Naive thymus-derived CD8-positive, alpha-beta T cell (primary cell): Measurements from ENCODE around the gene CLIP2. TPM values are rescaled to one million over a fixed set of nuclear protein-coding genes. Genes with fewer than 3 reads are reported as not detected.

Experiments
- ATAC-seq, 2 donors: fragments of 150-1000 bp; cut with Tn5 transposase in 1 of 2; sonication (Bioruptor Pico), chemical (Tn5 transposase) in 1 of 2; 1 replicate in 1 of 2; 2 replicates in 1 of 2; pipeline ENCODE4 v1.10.0; 2021; ENCODE audit warnings: mild to moderate bottlenecking in 2 of 2, moderate library complexity in 2 of 2
- POLR2A ChIA-PET: fragments of 350-600 bp; sonication (Branson Sonifier 250); formaldehyde crosslinking; loops from one replicate; lab custom pipeline; 2021; ENCODE audit warnings: antibody characterized with exemption; lab: Charles Lee
- DNase-seq, 10 donors: peaks; one replicate each; pipeline versions ENCODE4 v3.0.0 to v3.0.0-alpha.2; 2020 to 2022
- H3K27ac Mint-ChIP-seq, 10 donors: one replicate each; pipeline ENCODE4 v1.8.0; 2020 to 2022; ENCODE audit warnings: mild to moderate bottlenecking in 10 of 10, mixed read lengths in 10 of 10, moderate library complexity in 4 of 10, inconsistent platforms in 1 of 10
- H3K27me3 Mint-ChIP-seq, 5 donors: one replicate each; pipeline ENCODE4 v1.8.0; 2021 to 2022; ENCODE audit warnings: mixed read lengths in 5 of 5
- H3K36me3 Mint-ChIP-seq, 3 donors: one replicate each; pipeline ENCODE4 v1.8.0; 2020 to 2022; ENCODE audit warnings: mixed read lengths in 3 of 3, mild to moderate bottlenecking in 2 of 3, inconsistent platforms in 1 of 3
- H3K4me1 Mint-ChIP-seq, 4 donors: one replicate each; pipeline ENCODE4 v1.8.0; 2021 to 2022; ENCODE audit warnings: mixed read lengths in 4 of 4
- H3K4me3 Mint-ChIP-seq, 10 donors: one replicate each; pipeline ENCODE4 v1.8.0; 2020 to 2022; ENCODE audit warnings: mild to moderate bottlenecking in 10 of 10, mixed read lengths in 10 of 10, moderate library complexity in 6 of 10, inconsistent platforms in 1 of 10
- H3K9me3 Mint-ChIP-seq, 9 donors: one replicate each; pipeline ENCODE4 v1.8.0; 2020 to 2022; ENCODE audit warnings: mixed read lengths in 9 of 9, mild to moderate bottlenecking in 3 of 9, inconsistent platforms in 1 of 9, moderate library complexity in 1 of 9
- polyA plus RNA-seq, 3 donors: library from polyadenylated mRNA; unstranded; fragments of 300-500 nt; fragmentation: Illumina TruSeq; gene quantifications; one replicate each; pipeline ENCODE4 v1.2.3, GENCODE V29; 2021
- total RNA-seq, 8 experiments: library from RNA in 2 of 8; stranded (reverse) in 2 of 8; gene quantifications; one replicate each; pipeline ENCODE4 v1.2.3 and lab custom pipeline; 2021 to 2026

CLIP2 gene
- total and polyA plus RNA-seq, 5 experiments from 2014 or later: 0.20 to 5.2 (median 0.32) TPM

DNA sequence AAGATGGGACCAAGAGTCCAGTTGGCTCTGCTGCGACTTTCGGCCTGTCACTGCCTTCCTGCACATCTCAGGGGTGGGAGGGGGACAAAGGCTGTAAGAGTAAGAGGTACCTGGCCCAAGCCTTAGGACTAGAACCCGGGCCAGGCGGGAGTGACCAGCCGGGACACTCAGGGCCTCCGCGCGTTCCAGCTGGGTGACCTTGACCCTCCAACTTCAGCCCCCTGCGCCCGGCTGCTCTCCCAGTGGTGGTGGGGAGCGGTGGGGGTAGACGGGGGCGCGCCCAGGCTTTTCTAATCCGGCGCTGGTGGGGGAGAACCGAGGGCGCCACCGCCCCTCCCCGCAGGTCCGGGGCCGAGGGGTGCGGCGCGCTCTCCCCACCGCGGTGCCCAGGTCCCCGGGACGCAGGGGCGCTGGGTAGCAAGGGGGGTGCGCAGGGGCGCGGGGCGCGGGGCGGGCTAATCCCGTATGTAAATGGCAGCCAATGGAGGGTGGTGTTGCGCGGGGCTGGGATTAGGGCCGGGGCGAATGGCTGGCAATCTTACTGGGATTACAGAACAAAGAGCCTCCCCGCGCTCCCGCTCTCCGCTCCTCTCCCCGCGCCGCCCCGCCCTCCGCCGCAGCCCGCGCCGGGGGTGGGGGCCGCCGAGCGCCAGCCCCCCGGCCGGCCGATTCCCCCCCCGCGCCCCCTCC, 164.3 kb downstream of the CLIP2 start, which contains the start of gene GTF2IRD1:
Gene GTF2IRD1, plus strand, starts transcription at position 585 of the 690 bp plus-strand sequence. CDS start 54,175 bp downstream, outside the sequence.
- POLR2A ChIA-PET: no interaction called here
- peak within 1 kb of the TSS; percentile 71 to 91 (median 86) for H3K4me3 Mint-ChIP-seq
- peak within 1 kb of the TSS; percentile 65 to 99 (median 92) for H3K27ac Mint-ChIP-seq
- peaks cover 0 to 3% (median 0%) of the 10 kb centered on the region in 9 donors for H3K9me3 Mint-ChIP-seq
- peak; percentile 13 to 24 for ATAC-seq
- H3K36me3 Mint-ChIP-seq: no peaks in the 10 kb centered on the region
- H3K27me3 Mint-ChIP-seq: peaks cover 0 to 8% (median 0%) of the 10 kb centered on the region in 5 donors
- peaks cover 9 to 20% (median 15%) of the 10 kb centered on the region in 4 donors for H3K4me1 Mint-ChIP-seq
- peak in 8 of 10 donors; percentile 20 to 43 (median 28) for DNase-seq

DNA sequence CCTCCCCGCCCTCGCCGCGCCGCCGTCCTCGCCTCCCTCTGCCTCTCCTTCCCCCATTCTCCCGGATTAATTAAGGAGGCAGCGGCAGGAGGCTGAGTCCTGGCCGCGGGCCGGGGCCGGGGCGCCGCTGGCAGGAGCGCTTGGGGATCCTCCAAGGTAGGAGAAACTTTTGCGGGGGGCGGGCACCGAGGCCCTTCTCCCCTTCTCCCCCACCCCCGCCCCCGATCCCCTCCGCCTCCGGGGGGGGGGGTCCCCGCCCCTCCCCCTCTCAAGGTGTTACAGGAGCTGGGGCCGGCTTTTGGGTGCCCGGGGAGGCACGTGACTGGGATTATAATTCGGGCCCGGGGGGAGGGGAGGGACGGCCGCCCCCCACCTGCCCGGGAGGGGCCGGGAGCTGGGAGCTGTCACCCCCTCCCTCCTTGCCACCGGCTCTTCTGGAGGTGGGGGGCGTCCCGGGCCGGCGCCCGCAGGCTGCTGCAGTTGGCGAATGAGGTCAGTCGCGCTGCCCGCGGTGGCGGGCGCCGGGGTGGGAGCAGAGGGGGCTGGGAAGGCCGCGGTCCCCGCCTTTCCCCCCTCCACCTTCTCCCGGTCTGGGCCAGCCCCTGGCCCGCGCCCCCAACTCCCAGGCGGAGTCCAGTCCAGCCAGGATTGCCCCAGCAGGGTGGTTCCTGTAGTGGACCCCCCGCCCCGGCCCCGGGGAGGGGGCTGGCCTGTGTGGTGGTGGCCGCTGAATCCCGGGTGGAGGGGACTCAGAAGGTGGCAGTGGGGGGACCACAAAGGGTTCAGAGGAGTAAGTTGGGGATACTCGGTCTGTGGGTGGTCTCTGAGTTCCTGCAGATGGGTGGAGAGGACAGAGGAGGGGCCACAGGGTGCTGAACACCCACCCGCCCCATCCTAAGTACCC, 165.1 kb downstream of the CLIP2 start:
- Mint-ChIP-seq H3K9me3 (peaks cover 0 to 3% (median 0%) of the 10 kb centered on the region in 9 donors), H3K4me3 (peak overlapping the region in 6 of 10 donors; percentile 39 to 87 (median 54)), H3K4me1 (peaks cover 9 to 20% (median 15%) of the 10 kb centered on the region in 4 donors), H3K36me3 (no peaks in the 10 kb centered on the region), H3K27me3 (peaks cover 0 to 8% (median 0%) of the 10 kb centered on the region in 5 donors), H3K27ac (no peak overlapping the region)
- ATAC-seq: no peak
- POLR2A ChIA-PET: no interaction called here
- DNase-seq: no peak

DNA sequence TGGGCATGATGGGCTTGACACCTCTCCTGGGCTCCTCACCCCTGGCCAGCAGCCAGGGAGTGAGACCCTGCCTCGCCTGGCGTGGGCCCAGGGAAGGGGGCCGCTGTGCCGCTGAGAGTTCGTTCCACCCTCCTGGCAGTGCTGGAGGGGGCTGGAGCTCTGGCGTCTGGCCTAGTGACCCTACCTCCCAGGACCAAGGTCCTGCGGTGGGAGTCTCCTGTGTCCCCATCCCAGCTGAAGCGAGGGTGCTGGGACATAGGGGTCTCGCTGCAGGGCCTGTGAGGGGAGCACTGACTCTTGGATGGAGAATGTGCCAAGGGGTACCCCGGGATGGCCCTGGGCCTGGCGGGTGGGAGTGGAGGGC, 165.7 kb downstream of the CLIP2 start:
- Mint-ChIP-seq H3K4me3 (peak overlapping the region in 8 of 10 donors; percentile 10 to 87 (median 48)), H3K27ac (no peak overlapping the region), H3K27me3 (peaks cover 0 to 8% (median 0%) of the 10 kb centered on the region in 5 donors), H3K36me3 (no peaks in the 10 kb centered on the region), H3K4me1 (peaks cover 9 to 20% (median 15%) of the 10 kb centered on the region in 4 donors), H3K9me3 (peaks cover 0 to 3% (median 0%) of the 10 kb centered on the region in 9 donors)
- DNase-seq (no peak), ATAC-seq (no peak)
- POLR2A ChIA-PET: no interaction called here

DNA sequence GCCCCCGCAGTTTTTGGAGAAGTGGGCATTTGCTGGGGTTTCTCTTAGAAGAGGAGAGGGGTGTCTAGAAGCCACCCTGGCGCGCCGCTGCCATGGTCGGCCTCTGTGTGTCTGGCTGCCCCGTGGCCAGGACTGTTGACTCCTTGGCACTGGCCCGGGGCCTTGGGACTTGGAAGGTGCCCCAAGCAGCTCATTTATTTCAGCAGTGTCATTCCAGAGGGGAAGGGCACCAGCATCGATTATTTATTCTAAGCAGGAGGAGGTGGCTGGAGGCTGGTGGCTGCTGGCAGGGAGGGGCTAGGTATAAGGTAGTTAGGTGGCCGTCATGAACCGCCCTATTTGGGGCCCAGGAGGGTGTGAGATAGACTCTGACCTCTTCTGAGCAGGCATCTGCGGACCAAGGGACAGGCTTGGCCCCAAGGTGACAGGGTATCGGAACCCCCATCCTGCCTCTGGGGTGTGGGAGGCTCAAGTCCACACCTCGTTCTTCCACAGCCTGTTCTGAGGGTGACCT, 166.1 kb downstream of the CLIP2 start:
- peaks cover 0 to 3% (median 0%) of the 10 kb centered on the region in 9 donors for H3K9me3 Mint-ChIP-seq
- H3K27ac Mint-ChIP-seq: peak overlapping the region in 2 of 10 donors; percentile 13 to 20
- POLR2A ChIA-PET: no interaction called here
- no peaks in the 10 kb centered on the region for H3K36me3 Mint-ChIP-seq
- peaks cover 0 to 7% (median 0%) of the 10 kb centered on the region in 5 donors for H3K27me3 Mint-ChIP-seq
- peaks cover 9 to 17% (median 13%) of the 10 kb centered on the region in 4 donors for H3K4me1 Mint-ChIP-seq
- ATAC-seq (no peak), DNase-seq (no peak)
- peak overlapping the region in 9 of 10 donors; percentile 10 to 87 (median 50) for H3K4me3 Mint-ChIP-seq

Other genes with a start within 250 kb of the CLIP2 start
- 10 to 100 TPM; 14.1 to 14.6 TPM for gene LIMK1, start 205.6 kb upstream of the CLIP2 start, total RNA-seq
- 1 to 10 TPM; 2.8 to 4.8 (median 3.4) TPM for gene LIMK1, start 205.6 kb upstream of the CLIP2 start, polyA plus RNA-seq
- 100 to 1,000 TPM; 217 to 231 TPM for gene EIF4H, start 115.1 kb upstream of the CLIP2 start, total RNA-seq
- 100 to 1,000 TPM; 219 to 239 (median 221) TPM for gene EIF4H, start 115.1 kb upstream of the CLIP2 start, polyA plus RNA-seq
- 1 to 10 TPM; 5.8 to 6.4 TPM for gene LAT2, start 79.4 kb upstream of the CLIP2 start, total RNA-seq
- 1 to 10 TPM in 1 of 3 donors, under 1 TPM in 2; 0.57 to 2.3 (median 0.97) TPM for gene LAT2, start 79.4 kb upstream of the CLIP2 start, polyA plus RNA-seq
- gene RFC2, start 35.0 kb upstream of the CLIP2 start, total RNA-seq: 10 to 100 TPM; 15.6 to 16.4 TPM
- 10 to 100 TPM; 20.3 to 26.1 (median 22.5) TPM for gene RFC2, start 35.0 kb upstream of the CLIP2 start, polyA plus RNA-seq
- gene GTF2IRD1, start 164.5 kb downstream of the CLIP2 start, total RNA-seq: 1 to 10 TPM; 1.3 to 1.8 TPM
- gene GTF2IRD1, start 164.5 kb downstream of the CLIP2 start, polyA plus RNA-seq: not detected